NT2/D1 (cell line): Measurements from ENCODE around the gene PSMG1.

Experiments
- SUZ12 ChIP-seq: IDR thresholded peaks from 2 replicates; pipeline ENCODE4 v1.6.1; 2011; ENCODE audit not compliant: insufficient read length, insufficient read depth; ENCODE audit errors: extremely low read depth
- YY1 ChIP-seq: IDR thresholded peaks from 2 replicates; pipeline ENCODE4 v1.6.1; 2011; ENCODE audit not compliant: insufficient read length, insufficient read depth

- TF ChIP-seq YY1: no peak
- TF ChIP-seq SUZ12: no peak
Measured at GRCh38 chr21:39216290-39216689, 33.0 kb upstream of the PSMG1 start.
